H1 (cell line): ENCODE measurements around the gene NSL1. TPM values are rescaled to one million over a fixed set of nuclear protein-coding genes. Genes with fewer than 3 reads are reported as not detected.

Source experiments
- ATF2 ChIP-seq: IDR thresholded peaks from 2 replicates; pipeline ENCODE4 v1.6.1; 2012; ENCODE audit warnings: low read length, inconsistent platforms
- MAFK ChIP-seq: IDR thresholded peaks from 2 replicates; pipeline ENCODE4 v1.6.1; 2012; ENCODE audit warnings: low read depth, mild to moderate bottlenecking, improper control_type of control experiment, low read length
- polyA plus RNA-seq, 7 experiments: library from polyadenylated mRNA; depleted of rRNA in 3 of 7; stranded (reverse) in 5 of 7; unstranded in 2 of 7; fragments of >200 nt in 5 of 7; fragments of 200-250 nt in 2 of 7; gene quantifications; 1 replicate in 5 of 7; 2 replicates in 1 of 7; 4 replicates in 1 of 7; pipeline versions ENCODE4 v1.2.1 to v1.2.3, GENCODE V29; 2011 to 2013; ENCODE audit warnings: missing spikeins in 2 of 7, mixed read lengths in 2 of 7
- total RNA-seq: library from RNA; stranded (reverse); fragmentation: NEBNext Ultra II Directional; extraction: Animal tissue kit (Norgen Biotek cat#: 25700); gene quantifications from 2 replicates; pipeline ENCODE4 v1.2.1, GENCODE V29; 2021

Gene NSL1
- total and polyA plus RNA-seq, 2 of the 8 experiments (the other 6 are each of a cell fraction or from before 2014, with no cell fraction given) = 25.4 to 51.7 TPM

DNA sequence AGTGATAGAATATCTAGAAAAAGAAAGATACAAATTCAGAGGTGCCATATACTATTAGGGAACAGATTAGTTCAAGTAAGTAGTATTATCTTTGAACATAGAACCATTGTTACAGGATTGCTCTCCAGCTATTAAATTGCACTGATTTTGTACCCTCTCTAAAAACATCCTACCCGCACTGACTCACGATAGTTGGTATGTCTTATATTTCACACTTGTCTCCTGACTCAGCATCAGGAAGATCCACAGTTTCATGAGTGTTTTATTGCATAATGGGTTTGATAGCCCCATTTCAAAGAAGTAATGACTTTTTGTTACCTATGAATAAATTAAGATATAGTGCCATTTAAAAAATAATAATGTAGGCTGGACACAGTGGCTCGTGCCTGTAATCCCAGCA lies 6.1 kb upstream of the NSL1 start (continued):
- TF ChIP-seq MAFK = no peak
- no peak for TF ChIP-seq ATF2
- TF ChIP-seq, all 59 proteins: peak for 0
